GM12878 (cell line): Measurements from ENCODE around the gene TDRD7. TPM values are rescaled to one million over a fixed set of nuclear protein-coding genes. Genes with fewer than 3 reads are reported as not detected.
"Not testable (repeated sequence)": the region's sequence is repeated elsewhere in the genome, so short reads cannot be mapped to it uniquely, and the experiment has no call there.

Experiments
- ATAC-seq: fragments of 200-7000 bp; cut with Tn5 transposase; 3 replicates; pipeline ENCODE4 v1.9.1; 2020; ENCODE audit warnings: mild to moderate bottlenecking, moderate library complexity
- BruUV-seq: library from RNA; stranded (reverse); fragments of 400-500 nt; replicated peaks from 2 replicates; lab custom pipeline; 2021; lab: Mats Ljungman, UMichigan
- CTCF ChIA-PET: fragments of 300-600 bp; sonication (Branson Sonifier 250); formaldehyde crosslinking; extraction: SDS; loops from one replicate; lab custom pipeline; 2021; ENCODE audit warnings: inconsistent platforms; lab: Yijun Ruan, JAX
- POLR2A ChIA-PET: fragments of 350-600 bp; formaldehyde crosslinking; extraction: SDS; loops from one replicate; lab custom pipeline; 2021; ENCODE audit warnings: inconsistent platforms; lab: Charles Lee
- RAD21 ChIA-PET: fragments of 300-600 bp; sonication (Branson Sonifier 250); formaldehyde crosslinking; loops from one replicate; lab custom pipeline; 2023; ENCODE audit warnings: antibody characterized with exemption; ENCODE audit not compliant: unreplicated experiment; lab: Charles Lee
- SMC1A ChIA-PET: fragments of 300-600 bp; sonication (Branson Sonifier 250); formaldehyde crosslinking; loops from one replicate; lab custom pipeline; 2023; ENCODE audit not compliant: unreplicated experiment, uncharacterized antibody; lab: Charles Lee
- DNase-seq: peaks from one replicate; pipeline ENCODE4 v3.0.0-alpha.2; 2011; ENCODE audit warnings: low read depth, low spot score
- FAIRE-seq: peaks from 3 replicates; lab custom pipeline; 2011; peaks lifted over from hg19 to GRCh38; lab: Jason Lieb, UNC
- H2AFZ ChIP-seq: 2 replicates; pipeline ENCODE4 v1.6.0; 2011; ENCODE audit warnings: low read depth, low read length, control low read depth; ENCODE audit not compliant: control insufficient read depth
- H3K27ac ChIP-seq: 2 replicates; pipeline ENCODE4 v1.5.1; 2011; ENCODE audit warnings: control low read depth; ENCODE audit not compliant: control insufficient read depth, insufficient read depth
- H3K27me3 ChIP-seq, 2 experiments: replicated peaks in 1 of 2; 2 replicates each; pipeline versions ENCODE4 v1.6.0 to v1.6.1; 2011; ENCODE audit warnings: low read length in 1 of 2; ENCODE audit not compliant: control insufficient read depth in 2 of 2, insufficient read depth in 2 of 2
- H3K36me3 ChIP-seq, 2 experiments: 2 replicates each; pipeline ENCODE4 v1.5.1; 2011; ENCODE audit warnings: low read length in 1 of 2; ENCODE audit not compliant: control insufficient read depth in 2 of 2, insufficient read depth in 2 of 2
- H3K4me1 ChIP-seq: 2 replicates; pipeline ENCODE4 v1.6.1; 2011; ENCODE audit warnings: mild to moderate bottlenecking, low read length, moderate library complexity, mixed read lengths; ENCODE audit not compliant: control insufficient read depth, insufficient read depth
- H3K4me2 ChIP-seq: 2 replicates; pipeline ENCODE4 v1.6.0; 2011; ENCODE audit warnings: control low read depth; ENCODE audit not compliant: control insufficient read depth, insufficient read depth
- H3K4me3 ChIP-seq: fragments of 200-600 bp; sonication (generic); 2 replicates; pipeline ENCODE4 v1.5.1; 2016
- H3K79me2 ChIP-seq: 2 replicates; pipeline ENCODE4 v1.6.0; 2011; ENCODE audit warnings: low read length; ENCODE audit not compliant: control insufficient read depth, insufficient read depth
- H3K9ac ChIP-seq: 2 replicates; pipeline ENCODE4 v1.8.0; 2011; ENCODE audit warnings: low read length, control low read depth, mixed read lengths; ENCODE audit not compliant: control insufficient read depth, insufficient read depth
- H3K9me3 ChIP-seq: replicated peaks from 3 replicates; pipeline ENCODE4 v1.5.1; 2011; ENCODE audit warnings: mild to moderate bottlenecking, low read length; ENCODE audit not compliant: control insufficient read depth, insufficient read depth
- H4K20me1 ChIP-seq: 2 replicates; pipeline ENCODE4 v1.6.0; 2011; ENCODE audit not compliant: control insufficient read depth, insufficient read depth
- ASH2L ChIP-seq: fragments of 300-600, 200-600 bp; sonication (generic); IDR thresholded peaks from 2 replicates; pipeline ENCODE4 v1.6.1; 2017; ENCODE audit warnings: low read depth, mild to moderate bottlenecking, borderline replicate concordance
- CBFB ChIP-seq: IDR thresholded peaks from 2 replicates; pipeline ENCODE4 v1.6.1; 2016; ENCODE audit warnings: antibody characterized with exemption, low read depth
- CHD1 ChIP-seq: IDR thresholded peaks from 2 replicates; pipeline ENCODE4 v1.6.1; 2012; ENCODE audit warnings: low read depth, low read length, improper control_type of control experiment
- EGR1 ChIP-seq, 2 experiments: IDR thresholded peaks; 1 replicate in 1 of 2; 2 replicates in 1 of 2; pipeline ENCODE4 v1.6.1; 2011 to 2012; ENCODE audit warnings: low read depth in 2 of 2, low read length in 2 of 2, borderline replicate concordance in 1 of 2, mild to moderate bottlenecking in 1 of 2, moderate library complexity in 1 of 2
- GATAD2B ChIP-seq: fragments of 450-650 bp; conservative IDR thresholded peaks from 2 replicates; pipeline ENCODE4 v1.6.1; 2017; ENCODE audit warnings: low read depth, mild to moderate bottlenecking, moderate library complexity
- HSF1 ChIP-seq: fragments of 150-350 bp; IDR thresholded peaks from 2 replicates; pipeline ENCODE4 v1.6.1; 2014; ENCODE audit warnings: mild to moderate bottlenecking, low read depth, low read length
- MEF2B ChIP-seq: fragments of 450-650 bp; IDR thresholded peaks from 2 replicates; pipeline ENCODE4 v1.6.1; 2018; ENCODE audit warnings: mild to moderate bottlenecking, moderate library complexity; ENCODE audit not compliant: partially characterized antibody, poor library complexity, severe bottlenecking
- NR2C2 ChIP-seq: IDR thresholded peaks from 2 replicates; pipeline ENCODE4 v1.6.1; 2011; ENCODE audit warnings: borderline replicate concordance, low read depth; ENCODE audit not compliant: control insufficient read depth, insufficient read length
- NR2F1 ChIP-seq: fragments of 450-650 bp; conservative IDR thresholded peaks from 2 replicates; pipeline ENCODE4 v1.6.1; 2017; ENCODE audit warnings: mild to moderate bottlenecking
- PKNOX1 ChIP-seq: fragments of 450-650 bp; IDR thresholded peaks from 2 replicates; pipeline ENCODE4 v1.6.1; 2016; ENCODE audit warnings: mild to moderate bottlenecking
- POLR2AphosphoS2 ChIP-seq: IDR thresholded peaks from 2 replicates; pipeline ENCODE4 v1.6.1; 2011; ENCODE audit warnings: low read depth, mild to moderate bottlenecking, low read length, improper control_type of control experiment, moderate library complexity
- POU2F2 ChIP-seq: IDR thresholded peaks from 3 replicates; pipeline ENCODE4 v1.6.1; 2011; ENCODE audit warnings: low read depth, mild to moderate bottlenecking, low read length, borderline replicate concordance
- TCF12 ChIP-seq: IDR thresholded peaks from 2 replicates; pipeline ENCODE4 v1.6.1; 2011; ENCODE audit warnings: low read depth, mild to moderate bottlenecking, low read length
- WRNIP1 ChIP-seq: IDR thresholded peaks from 2 replicates; pipeline ENCODE4 v1.6.1; 2011; ENCODE audit warnings: low read depth, low read length, improper control_type of control experiment, borderline replicate concordance
- WGBS: methylation state at CpG from one replicate; pipeline ENCODE4 v1.1.6; 2016; ENCODE audit warnings: low lambda C conversion rate; ENCODE audit not compliant: insufficient replicate concordance, insufficient coverage; ENCODE audit errors: missing lambda C conversion rate; 5-methylcytosine and 5-hydroxymethylcytosine counted together
- in situ Hi-C: fragments of 300-500 bp; cut with MboI; formaldehyde crosslinking; loops from 9 replicates; pipeline ENCODE4 v1.14.3; 2018; ENCODE audit warnings: mixed read lengths
- intact Hi-C: fragments of 100-400 bp; cut with micrococcal nuclease; formaldehyde crosslinking; loops from one replicate; pipeline ENCODE4 v1.14.2; 2022; ENCODE audit not compliant: unreplicated experiment
- polyA plus RNA-seq, 11 experiments: library from polyadenylated mRNA; depleted of rRNA in 4 of 11; unstranded in 6 of 11; stranded (reverse) in 5 of 11; fragments of >200 nt; fragmentation: Nextera tagmentation in 4 of 11; fragmentation: Illumina TruSeq in 1 of 11; extraction: Ambion mirVana in 4 of 11; extraction: Trizol in 1 of 11; gene quantifications; 1 replicate in 1 of 11; 2 replicates in 10 of 11; pipeline versions ENCODE4 v1.2.1 to v1.2.3, GENCODE V29; 2011 to 2016; ENCODE audit warnings: inconsistent platforms in 2 of 11, missing spikeins in 2 of 11, low read depth in 1 of 11
- total RNA-seq, 4 experiments: library from RNA; depleted of rRNA in 3 of 4; stranded (reverse); fragments of >200 nt in 3 of 4; fragmentation: Illumina TruSeq in 1 of 4; extraction: Trizol in 1 of 4; gene quantifications; 2 replicates each; pipeline versions ENCODE4 v1.2.1 to v1.2.3, GENCODE V29; 2013 to 2021

Gene TDRD7
- total and polyA plus RNA-seq, 10 of the 15 experiments (the other 5 are each of a cell fraction or from before 2014, with no cell fraction given) = 5.7 to 26.4 (median 16.2) TPM

- TF ChIP-seq HSF1 = no peak
- TF ChIP-seq NR2F1 = no peak
- no peak for TF ChIP-seq EGR1 (IDR thresholded peaks at IDR 0.05; ENCODE audit: borderline replicate concordance in 1 of 2, low read depth in 2 of 2, low read length in 2 of 2)
- TF ChIP-seq NR2C2 = no peak
- TF ChIP-seq GATAD2B = no peak
- no peak for TF ChIP-seq PKNOX1
- no peak for TF ChIP-seq WRNIP1
- TF ChIP-seq POLR2AphosphoS2 = no peak
- no peak for TF ChIP-seq ASH2L
- no peak for TF ChIP-seq CHD1
- no peak for TF ChIP-seq TCF12
- no peak for TF ChIP-seq CBFB
- TF ChIP-seq POU2F2 = no peak
- no peak for TF ChIP-seq MEF2B
These were observed 79.5 kb downstream of the TDRD7 start (continued) for GRCh38 chr9:97491216-97491999.

DNA sequence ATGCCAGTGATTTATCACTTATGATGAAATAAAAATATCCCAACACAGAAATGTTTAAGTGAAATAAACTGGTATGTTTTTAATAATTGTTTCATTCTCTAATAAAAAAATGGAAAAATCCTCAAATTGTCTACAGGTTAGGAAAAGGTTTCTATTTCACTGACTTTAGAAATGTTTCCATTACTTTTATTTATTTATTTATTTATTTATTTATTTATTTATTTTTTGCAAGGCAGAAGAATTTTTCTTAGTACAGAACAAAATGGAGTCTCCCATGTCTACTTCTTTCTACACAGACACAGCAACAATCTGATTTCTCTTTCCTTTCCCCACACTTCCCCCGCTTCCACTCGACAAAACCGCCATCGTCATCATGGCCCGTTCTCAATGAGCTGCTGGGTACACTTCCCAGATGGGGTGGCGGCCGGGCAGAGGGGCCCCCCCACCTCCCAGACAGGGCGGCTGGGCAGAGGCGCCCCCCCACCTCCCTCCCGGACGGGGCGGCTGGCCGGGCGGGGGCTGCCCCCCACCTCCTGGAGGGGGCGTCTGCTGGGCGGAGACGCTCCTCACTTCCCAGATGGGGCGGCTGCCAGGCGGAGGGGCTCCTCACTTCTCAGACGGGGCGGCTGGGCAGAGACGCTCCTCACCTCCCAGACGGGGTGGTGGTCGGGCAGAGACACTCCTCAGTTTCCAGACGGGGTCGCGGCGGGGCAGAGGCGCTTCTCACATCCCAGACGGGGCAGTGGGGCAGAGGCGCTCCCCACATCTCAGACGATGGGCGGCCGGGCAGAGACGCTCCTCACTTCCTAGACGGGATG is 85.9 kb downstream of the TDRD7 start:
- H4K20me1 ChIP-seq, ATAC-seq, POLR2A ChIA-PET, H3K27me3 ChIP-seq, BruUV-seq, DNase-seq, in situ Hi-C loops, H3K27ac ChIP-seq, H3K4me3 ChIP-seq, H2AFZ ChIP-seq, intact Hi-C loops, H3K4me2 ChIP-seq, FAIRE-seq, H3K9ac ChIP-seq, H3K9me3 ChIP-seq, H3K36me3 ChIP-seq: not testable (repeated sequence)
- ChIA-PET CTCF (interaction anchor here (0.5 to 3.6 kb wide), 7 partner anchors 8 to 641 kb away, joined by 3 to 36 read pairs (median 5); no protein-coding TSS in a partner anchor), SMC1A (interaction anchor here (0.7 to 3.1 kb wide), 7 partner anchors 9 to 117 kb away, joined by 3 to 20 read pairs (median 5); no protein-coding TSS in a partner anchor), RAD21 (interaction anchor here (1.5 to 2.0 kb wide), 2 partner anchors 101 to 118 kb away, joined by 5 to 6 read pairs; no protein-coding TSS in a partner anchor)
- over 99% methylated on average over 26 of the region's 36 CpGs for WGBS
- Histone ChIP-seq H3K79me2 (peaks cover 10% of the 10 kb centered on the region), H3K4me1 (peaks cover 10% of the 10 kb centered on the region)
